ENCODE results near the gene RUNX2.

DNA sequence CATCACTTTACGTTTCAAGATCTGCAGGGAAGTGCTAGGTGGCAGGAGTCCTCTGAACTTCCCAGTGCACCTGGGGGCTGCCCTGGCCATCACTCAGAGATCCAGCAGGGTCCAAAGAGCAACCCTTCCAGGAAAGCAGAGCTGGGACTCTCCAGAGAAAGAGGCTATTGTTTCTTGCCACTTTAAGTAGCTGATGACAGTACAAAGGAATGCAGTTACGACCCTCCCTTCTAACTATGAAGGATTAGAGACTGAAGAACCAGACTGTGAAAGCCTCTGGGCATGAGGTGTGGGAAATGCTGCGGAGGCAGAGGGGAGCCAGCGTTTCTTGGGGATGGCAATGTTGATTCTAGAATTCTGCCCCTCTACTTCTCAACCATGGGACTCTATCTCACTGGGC, 238.8 kb downstream of the RUNX2 start:
- TF ChIP-seq, protein P1, sequence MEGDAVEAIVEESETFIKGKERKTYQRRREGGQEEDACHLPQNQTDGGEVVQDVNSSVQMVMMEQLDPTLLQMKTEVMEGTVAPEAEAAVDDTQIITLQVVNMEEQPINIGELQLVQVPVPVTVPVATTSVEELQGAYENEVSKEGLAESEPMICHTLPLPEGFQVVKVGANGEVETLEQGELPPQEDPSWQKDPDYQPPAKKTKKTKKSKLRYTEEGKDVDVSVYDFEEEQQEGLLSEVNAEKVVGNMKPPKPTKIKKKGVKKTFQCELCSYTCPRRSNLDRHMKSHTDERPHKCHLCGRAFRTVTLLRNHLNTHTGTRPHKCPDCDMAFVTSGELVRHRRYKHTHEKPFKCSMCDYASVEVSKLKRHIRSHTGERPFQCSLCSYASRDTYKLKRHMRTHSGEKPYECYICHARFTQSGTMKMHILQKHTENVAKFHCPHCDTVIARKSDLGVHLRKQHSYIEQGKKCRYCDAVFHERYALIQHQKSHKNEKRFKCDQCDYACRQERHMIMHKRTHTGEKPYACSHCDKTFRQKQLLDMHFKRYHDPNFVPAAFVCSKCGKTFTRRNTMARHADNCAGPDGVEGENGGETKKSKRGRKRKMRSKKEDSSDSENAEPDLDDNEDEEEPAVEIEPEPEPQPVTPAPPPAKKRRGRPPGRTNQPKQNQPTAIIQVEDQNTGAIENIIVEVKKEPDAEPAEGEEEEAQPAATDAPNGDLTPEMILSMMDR (IDR thresholded peaks at IDR 0.05): no peak
- no peak for TF ChIP-seq POLR2A (IDR thresholded peaks at IDR 0.05)

All from Peyer's patch (tissue), 4 donors.